HG03354 (cell line): Measurements from ENCODE around the gene LNX1.
A peak's percentile ranks its signal among the peaks of the same experiment; 100 is the strongest.

Source experiments
- ATAC-seq: cut with Tn5 transposase; IDR thresholded peaks from one replicate; pipeline ENCODE4 v1.9.1; 2021; ENCODE audit warnings: mild to moderate bottlenecking; ENCODE audit not compliant: unreplicated experiment, poor library complexity, severe bottlenecking

LNX1 gene

GRCh38 chr4:53591372-53591892 is at the start of gene LNX1:
Gene LNX1, minus strand, starts transcription at chr4:53591486. Its CDS starts 17,484 bp downstream, at chr4:53574002.
- ATAC-seq = no peak

DNA sequence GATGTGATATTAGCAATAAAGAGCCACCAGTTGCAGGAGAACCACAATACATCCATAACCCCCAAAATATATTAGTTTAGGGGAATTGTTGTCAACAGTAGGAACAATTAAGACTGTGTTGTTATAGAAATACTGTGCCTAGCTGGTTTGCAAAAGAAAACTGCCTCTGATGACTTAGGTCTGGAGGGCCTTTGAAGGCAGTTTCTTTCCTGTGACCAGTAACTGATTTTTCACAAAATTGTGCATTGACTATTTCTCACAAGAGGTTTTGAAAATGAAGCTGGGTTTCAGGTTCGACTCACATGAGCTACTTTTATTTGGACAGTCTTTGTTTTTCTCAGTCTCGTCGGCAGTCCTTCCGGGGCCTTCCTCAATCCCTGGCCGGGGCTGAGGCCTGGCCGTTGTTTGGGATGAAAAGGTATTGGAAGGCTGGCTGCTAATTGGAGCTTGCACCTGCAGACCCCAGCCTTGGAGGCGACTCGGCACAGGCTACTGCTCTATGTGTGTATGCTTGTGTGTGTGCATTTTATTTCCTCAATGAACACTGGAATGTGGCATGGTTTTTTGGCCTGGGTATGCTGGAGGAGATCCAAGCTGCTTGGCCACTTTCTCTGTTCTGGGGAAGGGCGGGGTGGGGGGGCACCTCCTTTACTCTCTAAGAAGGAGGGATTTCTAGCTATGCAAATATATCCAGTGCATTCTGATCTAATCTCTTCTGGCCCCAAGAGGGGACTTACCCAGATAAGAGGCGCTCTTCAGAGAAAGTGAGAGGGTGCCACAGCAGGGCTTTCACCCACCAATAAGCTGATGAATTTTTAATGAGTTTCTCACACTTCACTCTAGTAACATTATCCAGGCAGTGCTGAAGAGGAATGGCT is 49.5 kb upstream of the LNX1 start:
- ATAC-seq = peak; percentile 87

GRCh38 chr4:53638919-53639318 is 47.6 kb upstream of the LNX1 start:
- no peak for ATAC-seq

DNA sequence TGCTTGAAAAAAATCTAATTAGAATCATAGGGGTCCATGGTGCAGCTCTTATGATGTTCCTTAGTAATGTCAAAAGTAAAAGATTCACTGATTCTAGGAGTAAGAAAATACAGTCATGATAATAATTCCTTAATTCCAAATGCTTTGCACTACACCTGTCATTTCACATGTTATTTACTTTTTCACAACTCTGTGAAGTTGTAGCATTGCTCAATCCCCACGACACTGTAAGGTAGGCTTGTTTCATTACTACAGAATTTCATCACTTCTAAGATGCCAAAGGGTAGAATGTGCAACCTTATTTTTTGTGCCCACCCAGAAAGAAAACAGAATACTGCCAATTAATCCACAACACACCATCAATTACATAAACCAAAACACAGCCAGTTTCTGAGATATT is 46.1 kb upstream of the LNX1 start:
- ATAC-seq = no peak

- ATAC-seq = no peak
These were observed 44.6 kb upstream of the LNX1 start for GRCh38 chr4:53635697-53636483.

- no peak for ATAC-seq
These were observed 42.3 kb upstream of the LNX1 start for GRCh38 chr4:53633608-53634007.

GRCh38 chr4:53629296-53629695 is 38.0 kb upstream of the LNX1 start:
- no peak for ATAC-seq

DNA sequence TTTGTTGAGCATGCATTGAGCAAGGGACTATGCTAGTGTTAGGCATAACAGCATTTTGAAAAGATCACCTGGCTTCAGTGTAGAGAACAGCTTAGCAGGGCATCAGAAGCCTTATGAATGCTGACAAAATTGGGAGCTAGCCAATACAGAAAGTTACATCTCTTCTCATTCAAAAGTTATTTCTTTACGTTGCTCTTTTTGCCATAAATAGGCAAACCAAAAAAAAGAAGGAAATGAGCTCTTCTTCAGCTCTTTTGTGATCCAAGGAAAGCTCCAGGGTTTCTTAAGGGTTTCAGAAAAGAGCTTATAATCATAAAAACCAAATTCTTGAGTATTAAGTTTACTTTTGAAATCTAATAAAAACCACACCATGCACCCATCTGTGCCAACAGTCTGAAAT is 35.2 kb upstream of the LNX1 start:
- no peak for ATAC-seq

GRCh38 chr4:53625888-53626287 is 34.6 kb upstream of the LNX1 start:
- ATAC-seq = no peak

DNA sequence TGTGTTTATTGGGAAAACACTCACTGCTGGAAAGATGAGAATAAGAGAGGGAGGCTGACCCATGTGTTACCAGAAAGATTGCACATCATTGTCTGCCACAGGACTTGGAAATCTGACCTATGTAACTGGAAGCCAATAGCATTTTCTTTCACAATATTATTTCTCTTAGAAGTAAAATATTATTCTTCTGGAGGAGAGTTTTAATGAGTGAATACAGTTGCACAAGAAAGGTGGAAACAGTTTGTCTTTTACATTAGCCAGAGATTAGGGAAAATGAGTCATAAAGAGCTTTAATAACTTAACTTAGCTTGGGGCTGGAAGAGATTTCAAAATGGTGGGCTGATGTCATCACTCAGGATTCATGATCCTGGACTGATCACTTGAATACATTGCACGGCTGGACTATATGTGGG is 31.5 kb upstream of the LNX1 start:
- no peak for ATAC-seq

- ATAC-seq = no peak
These were observed 29.7 kb upstream of the LNX1 start for GRCh38 chr4:53620956-53621355.

DNA sequence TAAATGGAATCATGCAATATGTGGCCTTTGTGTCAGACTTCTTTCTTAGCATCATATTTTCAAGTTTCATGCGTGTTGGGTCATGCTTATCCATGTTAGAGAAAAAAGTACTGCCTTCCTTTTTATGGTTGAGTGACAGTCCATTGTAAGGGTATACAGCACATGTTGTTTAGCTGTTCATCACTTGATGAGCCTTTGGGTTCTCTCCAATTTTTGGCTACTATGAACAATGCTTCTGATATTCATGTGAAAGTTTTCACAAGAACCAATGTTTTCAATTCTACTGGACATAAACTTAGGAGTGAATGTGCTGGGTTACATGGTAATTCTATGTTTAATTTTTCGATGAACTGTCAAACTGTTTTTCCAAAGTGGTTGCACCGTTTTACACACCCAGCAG is 28.1 kb upstream of the LNX1 start:
- no peak for ATAC-seq

GRCh38 chr4:53618321-53618720 is 27.0 kb upstream of the LNX1 start:
- ATAC-seq = no peak

GRCh38 chr4:53617101-53617680 is 25.9 kb upstream of the LNX1 start:
- ATAC-seq = no peak

DNA sequence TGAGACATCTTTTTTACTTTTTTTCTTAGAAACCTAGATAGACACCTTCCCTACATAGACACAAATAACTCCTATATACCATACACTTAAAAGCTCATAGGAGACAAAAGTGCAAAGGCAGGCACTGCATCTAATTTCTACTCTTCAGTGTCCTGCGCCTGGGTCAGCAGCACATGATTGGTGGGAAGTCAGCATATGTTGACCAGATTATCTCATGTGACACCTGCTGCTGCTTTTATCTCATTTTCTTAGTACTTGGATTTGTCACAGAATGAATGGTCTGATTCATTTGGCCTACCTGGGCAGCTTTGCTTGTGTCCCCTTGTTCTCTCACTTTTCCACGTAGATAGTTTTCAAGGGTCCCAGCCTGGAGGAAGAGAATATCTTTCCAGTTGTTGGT is 24.9 kb upstream of the LNX1 start:
- no peak for ATAC-seq

DNA sequence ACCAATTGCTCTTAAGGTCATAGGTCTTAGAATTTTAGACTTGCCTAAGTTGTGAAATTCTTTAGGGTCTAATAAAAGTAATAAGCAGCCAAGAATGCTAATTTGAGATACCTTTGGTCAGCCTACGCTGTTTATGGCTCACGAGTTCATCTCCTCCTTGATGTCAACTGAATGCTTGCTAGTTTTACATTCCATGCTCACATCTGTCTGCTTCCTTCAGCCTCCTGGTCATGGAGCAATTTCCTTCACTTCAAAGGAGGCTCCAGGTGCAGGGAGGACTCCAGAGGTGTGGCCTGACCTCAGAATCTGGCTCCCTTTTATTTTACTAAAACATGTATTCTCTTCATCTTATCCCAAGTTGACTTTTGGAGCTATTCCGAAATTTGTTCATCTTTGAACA is 23.3 kb upstream of the LNX1 start:
- no peak for ATAC-seq

DNA sequence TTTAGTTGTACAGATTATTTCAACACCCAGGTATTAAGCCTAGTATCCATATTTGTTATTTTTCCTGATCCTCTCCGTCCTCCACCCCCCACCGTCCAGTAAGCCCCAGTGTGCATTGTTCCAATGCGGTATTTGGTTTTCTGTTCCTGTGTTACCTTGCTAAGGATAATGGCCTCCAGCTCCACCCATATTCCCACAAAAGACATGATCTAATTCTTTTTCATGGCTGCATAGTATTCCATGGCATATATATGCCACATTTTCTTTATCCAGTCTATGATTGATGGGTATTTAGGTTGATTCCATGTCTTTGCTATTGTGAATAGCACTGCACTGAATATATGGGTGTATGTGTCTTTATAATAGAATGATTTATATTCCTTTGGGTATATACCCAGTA is 22.1 kb upstream of the LNX1 start:
- ATAC-seq = no peak

DNA sequence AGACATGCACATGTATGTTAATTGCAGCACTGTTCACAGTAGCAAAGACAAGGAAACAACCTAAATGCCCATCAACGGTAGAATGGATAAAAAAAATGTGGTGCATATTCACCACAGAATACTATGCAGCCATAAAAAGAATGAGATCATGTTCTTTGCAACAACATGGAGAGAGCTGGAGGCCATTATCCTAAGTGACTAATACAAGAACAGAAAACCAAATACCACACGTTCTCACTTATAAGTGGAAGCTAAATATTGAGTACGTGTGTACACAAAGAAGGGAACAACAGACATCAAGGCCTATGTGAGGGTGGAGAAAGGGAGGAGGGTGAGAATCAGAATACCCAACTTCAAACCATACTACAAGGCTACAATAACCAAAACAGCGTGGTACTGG is 17.4 kb upstream of the LNX1 start:
- no peak for ATAC-seq

DNA sequence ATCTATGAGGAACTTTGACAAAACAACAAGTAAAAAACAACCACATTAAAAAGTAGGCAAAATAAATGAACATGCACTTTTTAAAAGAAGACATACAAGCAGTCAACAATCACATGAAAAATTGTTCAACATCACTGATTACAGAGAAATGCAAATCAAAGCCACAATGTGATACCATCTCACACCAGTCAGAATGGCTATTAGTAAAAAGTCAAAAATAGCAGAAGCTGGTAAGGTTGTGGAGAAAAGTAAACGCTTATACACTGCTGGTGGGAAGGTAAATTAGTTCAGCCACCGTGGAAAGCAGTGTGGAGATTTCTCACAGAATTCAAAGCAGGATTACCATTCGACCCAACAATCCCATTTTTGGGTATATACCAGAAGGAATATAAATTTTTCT is 17.0 kb upstream of the LNX1 start:
- no peak for ATAC-seq

- ATAC-seq = no peak
These were observed 14.5 kb upstream of the LNX1 start for GRCh38 chr4:53605783-53606182.
